HepG2 (cell line): ENCODE data around the gene RPL22L1. TPM values are rescaled to one million over a fixed set of nuclear protein-coding genes. Genes with fewer than 3 reads are reported as not detected.

Experiments
- ATAC-seq: fragments of 200-7000 bp; cut with Tn5 transposase; 3 replicates; pipeline ENCODE4 v1.9.1; 2020; ENCODE audit warnings: mild to moderate bottlenecking, moderate library complexity
- BruUV-seq: library from RNA; stranded (reverse); fragments of 400-500 nt; replicated peaks from 2 replicates; lab custom pipeline; 2021; lab: Mats Ljungman, UMichigan
- CTCF ChIA-PET: fragments of 300-600 bp; formaldehyde crosslinking; extraction: SDS; loops from one replicate; lab custom pipeline; 2021; ENCODE audit warnings: low total read pairs, inconsistent platforms, low intra/inter-chr PET ratio; lab: Yijun Ruan, JAX
- POLR2A ChIA-PET: fragments of 350-600 bp; sonication (Branson Sonifier 250); formaldehyde crosslinking; loops from one replicate; lab custom pipeline; 2020; ENCODE audit warnings: antibody characterized with exemption, inconsistent platforms; lab: Yijun Ruan, JAX
- DNase-seq: peaks from one replicate; pipeline ENCODE4 v3.0.0-alpha.2; 2015; ENCODE audit warnings: low spot score
- FAIRE-seq: peaks from 3 replicates; lab custom pipeline; 2011; peaks lifted over from hg19 to GRCh38; lab: Jason Lieb, UNC
- H2AFZ ChIP-seq: one replicate; pipeline ENCODE4 v1.6.1; 2011; ENCODE audit warnings: low read length, inconsistent platforms
- H3K27ac ChIP-seq: fragments of 300-600 bp; 3 replicates; pipeline ENCODE4 v1.8.0; 2011; ENCODE audit warnings: mixed run types, mild to moderate bottlenecking, mixed read lengths, low read length, inconsistent platforms; ENCODE audit not compliant: insufficient read depth; ENCODE audit errors: extremely low read length
- H3K27me3 ChIP-seq, 2 experiments: fragments of 200-600 bp in 1 of 2; 2 replicates in 1 of 2; 3 replicates in 1 of 2; pipeline versions ENCODE4 v1.6.0 to v1.8.0; 2011; ENCODE audit warnings: low read length in 2 of 2, mild to moderate bottlenecking in 2 of 2, moderate library complexity in 2 of 2, inconsistent platforms in 1 of 2; ENCODE audit not compliant: insufficient read depth in 2 of 2, control insufficient read depth in 1 of 2
- H3K36me3 ChIP-seq, 2 experiments: fragments of 200-600 bp in 1 of 2; replicated peaks in 1 of 2; 2 replicates in 1 of 2; 3 replicates in 1 of 2; pipeline versions ENCODE4 v1.5.1 to v1.8.0; 2011; ENCODE audit warnings: low read length in 2 of 2, inconsistent platforms in 1 of 2; ENCODE audit not compliant: insufficient read depth in 2 of 2, control insufficient read depth in 1 of 2
- H3K4me1 ChIP-seq: 2 replicates; pipeline ENCODE4 v1.5.1; 2012; ENCODE audit warnings: low read length, inconsistent platforms; ENCODE audit not compliant: insufficient read depth
- H3K4me2 ChIP-seq: 2 replicates; pipeline ENCODE4 v1.6.0; 2011; ENCODE audit warnings: low read depth, low read length, inconsistent platforms
- H3K4me3 ChIP-seq, 3 experiments: fragments of 200-600 bp in 1 of 3; sonication (generic), shearing (Covaris generic) in 1 of 3; replicated peaks in 1 of 3; 2 replicates each; pipeline ENCODE4 v1.5.1; 2011 to 2016; ENCODE audit warnings: low read length in 3 of 3, inconsistent platforms in 2 of 3, low read depth in 2 of 3, mild to moderate bottlenecking in 2 of 3, control low read depth in 1 of 3, mixed read lengths in 1 of 3; ENCODE audit not compliant: insufficient read depth in 1 of 3
- H3K79me2 ChIP-seq: one replicate; pipeline ENCODE4 v1.6.1; 2011; ENCODE audit warnings: low read length, inconsistent platforms; ENCODE audit not compliant: insufficient read depth
- H3K9ac ChIP-seq: 2 replicates; pipeline ENCODE4 v1.6.0; 2011; ENCODE audit warnings: mild to moderate bottlenecking, low read depth, low read length, inconsistent platforms; ENCODE audit not compliant: insufficient read depth
- H3K9me3 ChIP-seq: 2 replicates; pipeline ENCODE4 v1.5.1; 2012; ENCODE audit warnings: mild to moderate bottlenecking, low read length
- H4K20me1 ChIP-seq: 2 replicates; pipeline ENCODE4 v1.6.0; 2011; ENCODE audit warnings: inconsistent platforms, mild to moderate bottlenecking, low read length, moderate library complexity; ENCODE audit not compliant: insufficient read depth
- BRD4 ChIP-seq: sonication (generic); formaldehyde crosslinking; IDR thresholded peaks from 2 replicates; pipeline ENCODE4 v1.4.0; 2020; ENCODE audit warnings: missing genetic modification reagents
- DR1 ChIP-seq: sonication (generic); formaldehyde crosslinking; IDR thresholded peaks from 2 replicates; pipeline ENCODE4 v1.8.0; 2021; ENCODE audit warnings: mild to moderate bottlenecking, missing genetic modification reagents, inconsistent platforms
- FOXK2 ChIP-seq: fragments of 450-650 bp; IDR thresholded peaks from 2 replicates; pipeline ENCODE4 v1.6.1; 2016
- TBP ChIP-seq: sonication (generic); formaldehyde crosslinking; IDR thresholded peaks from 2 replicates; pipeline ENCODE4 v1.5.0; 2020; ENCODE audit warnings: missing genetic modification reagents
- ZC3H13 ChIP-seq: sonication (generic); formaldehyde crosslinking; IDR thresholded peaks from 2 replicates; pipeline ENCODE4 v1.8.1; 2023; ENCODE audit warnings: mild to moderate bottlenecking, missing genetic modification reagents, moderate library complexity
- ZFX ChIP-seq: sonication (generic); formaldehyde crosslinking; IDR thresholded peaks from 2 replicates; pipeline ENCODE4 v1.4.0; 2020; ENCODE audit warnings: mild to moderate bottlenecking, low read depth, missing genetic modification reagents, moderate library complexity
- ZNF318 ChIP-seq: sonication (generic); formaldehyde crosslinking; IDR thresholded peaks from 2 replicates; pipeline ENCODE4 v1.4.0; 2020; ENCODE audit warnings: mild to moderate bottlenecking, missing genetic modification reagents
- ZNF331 ChIP-seq: sonication (generic); formaldehyde crosslinking; IDR thresholded peaks from 2 replicates; pipeline ENCODE4 v1.4.0; 2020; ENCODE audit warnings: missing genetic modification reagents
- ZNF362 ChIP-seq: sonication (generic); formaldehyde crosslinking; IDR thresholded peaks from 2 replicates; pipeline ENCODE4 v1.4.0; 2020; ENCODE audit warnings: missing genetic modification reagents, mild to moderate bottlenecking, borderline replicate concordance
- ZNF790 ChIP-seq: sonication (generic); formaldehyde crosslinking; IDR thresholded peaks from 2 replicates; pipeline ENCODE4 v1.8.0; 2022; ENCODE audit warnings: missing genetic modification reagents, mild to moderate bottlenecking, borderline replicate concordance
- ZSCAN31 ChIP-seq: sonication (generic); formaldehyde crosslinking; IDR thresholded peaks from 2 replicates; pipeline ENCODE4 v1.5.0; 2020; ENCODE audit warnings: low read depth, mild to moderate bottlenecking, missing genetic modification reagents
- WGBS: methylation state at CpG from one replicate; pipeline ENCODE4 v1.1.6; 2017; ENCODE audit warnings: low lambda C conversion rate; 5-methylcytosine and 5-hydroxymethylcytosine counted together
- in situ Hi-C: cut with HindIII; loops from 2 replicates; pipeline ENCODE4 v1.10.0; 2017; ENCODE audit warnings: low pct_unique_long_range_greater_than_20kb; ENCODE audit not compliant: extremely low pct_ligation_motif_present
- intact Hi-C: fragments of 100-400 bp; cut with micrococcal nuclease; formaldehyde crosslinking; loops from one replicate; pipeline ENCODE4 v1.10.0; 2022; ENCODE audit not compliant: unreplicated experiment
- polyA plus RNA-seq, 8 experiments: library from polyadenylated mRNA; depleted of rRNA in 3 of 8; stranded (reverse) in 7 of 8; unstranded in 1 of 8; fragments of >200 nt; fragmentation: Illumina TruSeq in 4 of 8; extraction: Trizol in 4 of 8; gene quantifications; 2 replicates each; pipeline versions ENCODE4 v1.2.1 to v1.2.3, GENCODE V29; 2011 to 2016; ENCODE audit warnings: low read depth in 4 of 8, missing spikeins in 1 of 8, mixed read lengths in 1 of 8; ENCODE audit not compliant: insufficient read depth in 1 of 8
- total RNA-seq, 5 experiments: library from RNA; depleted of rRNA; stranded (reverse); fragments of >200 nt; fragmentation: Illumina TruSeq; extraction: Trizol; gene quantifications; 2 replicates each; pipeline ENCODE4 v1.2.3, GENCODE V29; 2016; ENCODE audit warnings: low read depth in 1 of 5

RPL22L1 gene
- total and polyA plus RNA-seq, 2 of the 13 experiments (the other 11 are each of a cell fraction or from before 2014, with no cell fraction given) = 42.7 to 152 TPM

GRCh38 chr3:170889630-170890029 lies 19.6 kb upstream of the RPL22L1 start:
- no peak overlapping the region for H3K4me2 ChIP-seq
- in situ Hi-C loops = no loop called here
- no peak overlapping the region for H3K27ac ChIP-seq
- intact Hi-C loops = no loop called here
- no peaks in the 10 kb centered on the region for H4K20me1 ChIP-seq
- no peaks in the 10 kb centered on the region for H3K4me1 ChIP-seq
- H3K9ac ChIP-seq = no peak overlapping the region
- BruUV-seq = no TSS peak
- no peaks in the 10 kb centered on the region for H3K79me2 ChIP-seq
- 100% methylated on average over 1 of the region's 1 CpG for WGBS
- FAIRE-seq (no peak), ATAC-seq (no peak), DNase-seq (no peak)
- ChIA-PET CTCF (no interaction called here), POLR2A (no interaction called here)
- H3K27me3 ChIP-seq = no peaks in the 10 kb centered on the region
- no peaks in the 10 kb centered on the region for H3K36me3 ChIP-seq
- no peak overlapping the region for H3K4me3 ChIP-seq
- no peaks in the 10 kb centered on the region for H3K9me3 ChIP-seq
- H2AFZ ChIP-seq = no peak overlapping the region
- TF ChIP-seq ZNF331 (CRISPR knock-in tag) (no peak), BRD4 (no peak), ZNF362 (CRISPR knock-in tag) (no peak), TBP (CRISPR knock-in tag) (no peak)

GRCh38 chr3:170889132-170889531 lies 19.1 kb upstream of the RPL22L1 start:
- H3K9ac ChIP-seq = no peak overlapping the region
- no peaks in the 10 kb centered on the region for H3K9me3 ChIP-seq
- H2AFZ ChIP-seq = no peak overlapping the region
- H3K79me2 ChIP-seq = no peaks in the 10 kb centered on the region
- TF ChIP-seq FOXK2 (no peak), ZFX (no peak), ZNF790 (CRISPR knock-in tag) (no peak), ZNF318 (CRISPR knock-in tag) (no peak), ZSCAN31 (CRISPR knock-in tag) (no peak), DR1 (no peak), ZC3H13 (CRISPR knock-in tag) (no peak)
- TF ChIP-seq, all 625 proteins: peak for 0
- FAIRE-seq = no peak
- no TSS peak for BruUV-seq
- no peaks in the 10 kb centered on the region for H3K4me1 ChIP-seq
- ATAC-seq = no peak
- H3K27ac ChIP-seq = no peak overlapping the region
- ChIA-PET POLR2A (no interaction called here), CTCF (no interaction called here)
- no peak overlapping the region for H3K4me2 ChIP-seq
- no peaks in the 10 kb centered on the region for H3K27me3 ChIP-seq
- H3K36me3 ChIP-seq = no peaks in the 10 kb centered on the region
- DNase-seq = no peak
- no peak overlapping the region for H3K4me3 ChIP-seq
- H4K20me1 ChIP-seq = no peaks in the 10 kb centered on the region
- in situ Hi-C loops (no loop called here), intact Hi-C loops (no loop called here)
